BLaER1 (cell line): ENCODE results near the gene RBMS2.

Experiments used
- H3K27ac ChIP-seq: shearing (Covaris generic); formaldehyde crosslinking; 2 replicates; pipeline ENCODE4 v1.8.1; 2022
- H3K27me3 ChIP-seq: shearing (Covaris generic); formaldehyde crosslinking; 2 replicates; pipeline ENCODE4 v1.8.1; 2022
- H3K36me3 ChIP-seq: shearing (Covaris generic); formaldehyde crosslinking; 2 replicates; pipeline ENCODE4 v1.8.1; 2022
- H3K4me1 ChIP-seq: shearing (Covaris generic); formaldehyde crosslinking; 2 replicates; pipeline ENCODE4 v1.8.1; 2022
- H3K4me2 ChIP-seq: shearing (Covaris generic); formaldehyde crosslinking; 2 replicates; pipeline ENCODE4 v1.8.1; 2022
- H3K4me3 ChIP-seq: shearing (Covaris generic); formaldehyde crosslinking; 2 replicates; pipeline ENCODE4 v1.8.1; 2022
- H3K9ac ChIP-seq: shearing (Covaris generic); formaldehyde crosslinking; 2 replicates; pipeline ENCODE4 v1.8.1; 2022
- H3K9me3 ChIP-seq: shearing (Covaris generic); formaldehyde crosslinking; 2 replicates; pipeline ENCODE4 v1.8.1; 2022
- H4K20me1 ChIP-seq: shearing (Covaris generic); formaldehyde crosslinking; 2 replicates; pipeline ENCODE4 v1.8.1; 2022
- Cebpa-rat ChIP-seq: shearing (Covaris generic); IDR thresholded peaks from 2 replicates; pipeline ENCODE4 v1.8.1; 2022

RBMS2 gene

GRCh38 chr12:56521590-56522371 lies at the start of gene RBMS2:
RBMS2 (plus strand) TSS chr12:56521820; CDS start chr12:56522024, 204 bp downstream.
- TF ChIP-seq Cebpa-rat, result no peak
- peak within 1 kb of the TSS; percentile 63 for H3K4me2 ChIP-seq
- peak within 1 kb of the TSS; percentile 66 for H3K4me3 ChIP-seq
- no peaks in the 10 kb centered on the region for H3K27me3 ChIP-seq
- no peaks in the 10 kb centered on the region for H3K36me3 ChIP-seq
- H3K9me3 ChIP-seq, result no peaks in the 10 kb centered on the region
- H3K9ac ChIP-seq, result peak within 1 kb of the TSS; percentile 67; the same call in 1 of the 2 replicates
- no peaks in the 10 kb centered on the region for H4K20me1 ChIP-seq
- peaks cover 20% of the 10 kb centered on the region for H3K4me1 ChIP-seq
- H3K27ac ChIP-seq, result peak within 1 kb of the TSS; percentile 49; the same call in 1 of the 2 replicates

- Histone ChIP-seq H3K36me3 (peaks cover 47% of the 10 kb centered on the region), H3K27ac (no peak overlapping the region), H3K27me3 (no peaks in the 10 kb centered on the region), H3K9ac (no peak overlapping the region), H3K9me3 (no peaks in the 10 kb centered on the region), H3K4me1 (peaks cover 17% of the 10 kb centered on the region), H4K20me1 (peaks cover 12% of the 10 kb centered on the region; the same call in 1 of the 2 replicates), H3K4me3 (no peak overlapping the region), H3K4me2 (no peak overlapping the region)
- TF ChIP-seq Cebpa-rat, result no peak
These were observed 47.2 kb upstream of the RBMS2 start for GRCh38 chr12:56474389-56474788.

- no peaks in the 10 kb centered on the region for H3K9me3 ChIP-seq
- peaks cover 12% of the 10 kb centered on the region; the same call in 1 of the 2 replicates for H4K20me1 ChIP-seq
- H3K36me3 ChIP-seq, result peaks cover 32% of the 10 kb centered on the region
- no peak overlapping the region for H3K27ac ChIP-seq
- H3K4me2 ChIP-seq, result no peak overlapping the region
- H3K9ac ChIP-seq, result no peak overlapping the region
- no peaks in the 10 kb centered on the region for H3K4me1 ChIP-seq
- TF ChIP-seq Cebpa-rat, result no peak
- no peaks in the 10 kb centered on the region for H3K27me3 ChIP-seq
- H3K4me3 ChIP-seq, result no peak overlapping the region
These were observed 45.5 kb upstream of the RBMS2 start for GRCh38 chr12:56476143-56476542.

GRCh38 chr12:56476972-56477432 lies 44.6 kb upstream of the RBMS2 start:
- Histone ChIP-seq H3K9me3 (no peaks in the 10 kb centered on the region), H3K4me1 (no peaks in the 10 kb centered on the region), H3K36me3 (peaks cover 25% of the 10 kb centered on the region), H3K9ac (no peak overlapping the region), H3K27me3 (no peaks in the 10 kb centered on the region), H3K4me3 (no peak overlapping the region), H3K27ac (no peak overlapping the region), H4K20me1 (peaks cover 12% of the 10 kb centered on the region; the same call in 1 of the 2 replicates), H3K4me2 (no peak overlapping the region)
- no peak for TF ChIP-seq Cebpa-rat

- H3K36me3 ChIP-seq, result peaks cover 21% of the 10 kb centered on the region
- H3K4me1 ChIP-seq, result no peaks in the 10 kb centered on the region
- H3K4me2 ChIP-seq, result no peak overlapping the region
- no peaks in the 10 kb centered on the region for H3K27me3 ChIP-seq
- no peak for TF ChIP-seq Cebpa-rat
- H3K27ac ChIP-seq, result no peak overlapping the region
- no peak overlapping the region for H3K9ac ChIP-seq
- no peak overlapping the region for H3K4me3 ChIP-seq
- peaks cover 12% of the 10 kb centered on the region; the same call in 1 of the 2 replicates for H4K20me1 ChIP-seq
- no peaks in the 10 kb centered on the region for H3K9me3 ChIP-seq
These were observed 43.9 kb upstream of the RBMS2 start for GRCh38 chr12:56477521-56478225.

- peaks cover 4% of the 10 kb centered on the region; the same call in 1 of the 2 replicates for H3K36me3 ChIP-seq
- no peaks in the 10 kb centered on the region for H3K9me3 ChIP-seq
- no peak overlapping the region for H3K27ac ChIP-seq
- TF ChIP-seq Cebpa-rat, result no peak
- H4K20me1 ChIP-seq, result peaks cover 8% of the 10 kb centered on the region; the same call in 1 of the 2 replicates
- H3K27me3 ChIP-seq, result no peaks in the 10 kb centered on the region
- H3K4me2 ChIP-seq, result no peak overlapping the region
- no peak overlapping the region for H3K9ac ChIP-seq
- H3K4me3 ChIP-seq, result no peak overlapping the region
- no peaks in the 10 kb centered on the region for H3K4me1 ChIP-seq
These were observed 42.0 kb upstream of the RBMS2 start for GRCh38 chr12:56479625-56480024.

GRCh38 chr12:56484566-56484965 lies 37.1 kb upstream of the RBMS2 start:
- no peak overlapping the region for H3K9ac ChIP-seq

GRCh38 chr12:56486694-56487093 lies 34.9 kb upstream of the RBMS2 start:
- H4K20me1 ChIP-seq, result peaks cover 28% of the 10 kb centered on the region
- no peak overlapping the region for H3K4me3 ChIP-seq
- 0 out of 2 replicates have a peak, but pooled peaks cover 12% of the 10 kb centered on the region for H3K4me1 ChIP-seq
- H3K4me2 ChIP-seq, result no peak overlapping the region; the same call in 1 of the 2 replicates
- no peaks in the 10 kb centered on the region for H3K36me3 ChIP-seq
- no peak overlapping the region for H3K27ac ChIP-seq
- no peaks in the 10 kb centered on the region for H3K9me3 ChIP-seq
- H3K9ac ChIP-seq, result no peak overlapping the region
- peaks cover 42% of the 10 kb centered on the region for H3K27me3 ChIP-seq
- no peak for TF ChIP-seq Cebpa-rat

More at GRCh38 chr12:56484566-56484965, 37.1 kb upstream of the RBMS2 start:
- Histone ChIP-seq H3K27me3 (peaks cover 37% of the 10 kb centered on the region), H3K9me3 (no peaks in the 10 kb centered on the region), H3K4me2 (no peak overlapping the region), H4K20me1 (peaks cover 28% of the 10 kb centered on the region), H3K4me3 (no peak overlapping the region), H3K36me3 (no peaks in the 10 kb centered on the region), H3K27ac (no peak overlapping the region), H3K4me1 (0 out of 2 replicates have a peak, but pooled peaks cover 12% of the 10 kb centered on the region)
- TF ChIP-seq Cebpa-rat, result no peak

- peaks cover 42% of the 10 kb centered on the region for H3K27me3 ChIP-seq
- no peak overlapping the region for H3K9ac ChIP-seq
- no peak overlapping the region for H3K27ac ChIP-seq
- 0 out of 2 replicates have a peak, but pooled peaks cover 12% of the 10 kb centered on the region for H3K4me1 ChIP-seq
- H3K9me3 ChIP-seq, result no peaks in the 10 kb centered on the region
- peak overlapping the region; percentile 50 for H3K4me2 ChIP-seq
- peaks cover 28% of the 10 kb centered on the region for H4K20me1 ChIP-seq
- peak overlapping the region; percentile 10; the same call in 1 of the 2 replicates for H3K4me3 ChIP-seq
- TF ChIP-seq Cebpa-rat, result no peak
- H3K36me3 ChIP-seq, result no peaks in the 10 kb centered on the region
These were observed 34.1 kb upstream of the RBMS2 start for GRCh38 chr12:56487448-56488040.
